IMR-90 (cell line): ENCODE results near the gene THPO. TPM values are rescaled to one million over a fixed set of nuclear protein-coding genes. Genes with fewer than 3 reads are reported as not detected.

ENCODE experiments used
- ATAC-seq: fragments of 200-7000 bp; cut with Tn5 transposase; 2 replicates; pipeline ENCODE4 v1.9.1; 2020; ENCODE audit warnings: low read depth, mild to moderate bottlenecking, moderate library complexity
- BruUV-seq: library from RNA; stranded (reverse); fragments of 400-500 nt; replicated peaks from 2 replicates; lab custom pipeline; 2021; lab: Mats Ljungman, UMichigan
- CTCF ChIA-PET: fragments of 300-600 bp; formaldehyde crosslinking; extraction: SDS; loops from one replicate; lab custom pipeline; 2021; ENCODE audit warnings: antibody characterized with exemption; lab: Yijun Ruan, JAX
- POLR2A ChIA-PET: fragments of 300-600 bp; sonication (Branson Sonifier 250); formaldehyde crosslinking; loops from one replicate; lab custom pipeline; 2022; ENCODE audit warnings: antibody characterized with exemption; ENCODE audit not compliant: unreplicated experiment; lab: Charles Lee
- DNase-seq: peaks from one replicate; pipeline ENCODE4 v3.0.0; 2013
- H2AFZ ChIP-seq: replicated peaks from 2 replicates; pipeline ENCODE3; 2013; ENCODE audit warnings: low read length, mild to moderate bottlenecking; ENCODE audit not compliant: poor library complexity
- H2AK5ac ChIP-seq: 2 replicates; pipeline ENCODE4 v1.6.1; 2013; ENCODE audit warnings: low read depth, low read length, inconsistent platforms
- H2AK9ac ChIP-seq: replicated peaks from 2 replicates; pipeline ENCODE3; 2013; ENCODE audit warnings: mild to moderate bottlenecking, low read depth, low read length, moderate library complexity; ENCODE audit not compliant: poor library complexity
- H2BK120ac ChIP-seq: 2 replicates; pipeline ENCODE4 v1.6.1; 2013; ENCODE audit warnings: low read depth, low read length, inconsistent platforms
- H2BK15ac ChIP-seq: 3 replicates; pipeline ENCODE4 v1.6.1; 2013; ENCODE audit warnings: low read depth, low read length, inconsistent platforms
- H2BK20ac ChIP-seq: 2 replicates; pipeline ENCODE4 v1.6.1; 2013; ENCODE audit warnings: low read depth, mild to moderate bottlenecking, inconsistent platforms, low read length, moderate library complexity
- H2BK5ac ChIP-seq: 2 replicates; pipeline ENCODE4 v1.6.1; 2013; ENCODE audit warnings: mild to moderate bottlenecking, low read depth, low read length, inconsistent platforms; ENCODE audit not compliant: poor library complexity, severe bottlenecking
- H3K14ac ChIP-seq: replicated peaks from 2 replicates; pipeline ENCODE4 v1.6.1; 2013; ENCODE audit warnings: low read depth, low read length, inconsistent platforms
- H3K18ac ChIP-seq: 2 replicates; pipeline ENCODE4 v1.6.1; 2013; ENCODE audit warnings: low read depth, low read length, control low read depth
- H3K23ac ChIP-seq: 2 replicates; pipeline ENCODE4 v1.6.1; 2013; ENCODE audit warnings: low read depth, low read length, inconsistent platforms
- H3K27ac ChIP-seq: 2 replicates; pipeline ENCODE4 v1.5.1; 2013; ENCODE audit warnings: mild to moderate bottlenecking, control low read depth, low read length; ENCODE audit not compliant: insufficient read depth
- H3K27me3 ChIP-seq: 2 replicates; pipeline ENCODE4 v1.6.1; 2013; ENCODE audit warnings: low read length; ENCODE audit not compliant: control insufficient read depth, insufficient read depth
- H3K36me3 ChIP-seq: 2 replicates; pipeline ENCODE4 v1.6.1; 2013; ENCODE audit warnings: low read length, mixed read lengths; ENCODE audit not compliant: control insufficient read depth, insufficient read depth
- H3K4ac ChIP-seq: 2 replicates; pipeline ENCODE4 v1.6.1; 2013; ENCODE audit warnings: low read depth, low read length, inconsistent platforms
- H3K4me1 ChIP-seq: 2 replicates; pipeline ENCODE4 v1.6.1; 2013; ENCODE audit warnings: low read length, mixed read lengths; ENCODE audit not compliant: control insufficient read depth, insufficient read depth
- H3K4me2 ChIP-seq: 2 replicates; pipeline ENCODE4 v1.6.1; 2013; ENCODE audit warnings: low read depth, mild to moderate bottlenecking, control low read depth, low read length, moderate library complexity
- H3K4me3 ChIP-seq: 2 replicates; pipeline ENCODE4 v1.5.1; 2013; ENCODE audit warnings: low read depth, mild to moderate bottlenecking, control low read depth, low read length, moderate library complexity; ENCODE audit not compliant: insufficient read depth
- H3K56ac ChIP-seq: 2 replicates; pipeline ENCODE4 v1.6.1; 2013; ENCODE audit warnings: low read length, inconsistent platforms; ENCODE audit not compliant: insufficient read depth; ENCODE audit errors: extremely low read depth
- H3K79me1 ChIP-seq, 2 experiments: 2 replicates each; pipeline ENCODE4 v1.6.1; 2013; ENCODE audit warnings: low read length in 2 of 2, inconsistent platforms in 1 of 2, low read depth in 1 of 2
- H3K9ac ChIP-seq: 2 replicates; pipeline ENCODE4 v1.6.1; 2013; ENCODE audit warnings: low read depth, low read length, control low read depth
- H3K9me1 ChIP-seq: 2 replicates; pipeline ENCODE4 v1.6.1; 2013; ENCODE audit warnings: low read length, inconsistent platforms; ENCODE audit not compliant: insufficient read depth
- H3K9me3 ChIP-seq: 2 replicates; pipeline ENCODE4 v1.6.1; 2013; ENCODE audit warnings: low read length; ENCODE audit not compliant: control insufficient read depth, insufficient read depth
- H4K20me1 ChIP-seq: 2 replicates; pipeline ENCODE4 v1.6.1; 2013; ENCODE audit warnings: low read length, inconsistent platforms; ENCODE audit not compliant: insufficient read depth
- H4K5ac ChIP-seq: 2 replicates; pipeline ENCODE4 v1.6.1; 2013; ENCODE audit warnings: mild to moderate bottlenecking, low read depth, low read length, control low read depth
- H4K8ac ChIP-seq, 2 experiments: 2 replicates each; pipeline ENCODE4 v1.6.1; 2013; ENCODE audit warnings: low read depth in 2 of 2, low read length in 2 of 2, control low read depth in 1 of 2, inconsistent platforms in 1 of 2
- H4K91ac ChIP-seq: 2 replicates; pipeline ENCODE4 v1.6.1; 2013; ENCODE audit warnings: low read depth, low read length, inconsistent platforms; ENCODE audit not compliant: insufficient read depth
- BHLHE40 ChIP-seq: fragments of 150-350 bp; IDR thresholded peaks from 2 replicates; pipeline ENCODE4 v1.6.1; 2016; ENCODE audit warnings: mild to moderate bottlenecking, low read depth, low read length
- CEBPB ChIP-seq: IDR thresholded peaks from 2 replicates; pipeline ENCODE4 v1.6.1; 2012; ENCODE audit warnings: low read depth, low read length, improper control_type of control experiment
- CHD1 ChIP-seq: IDR thresholded peaks from 2 replicates; pipeline ENCODE4 v1.6.1; 2012; ENCODE audit warnings: low read depth, low read length, improper control_type of control experiment
- FOS ChIP-seq: fragments of 150-350 bp; IDR thresholded peaks from 2 replicates; pipeline ENCODE4 v1.6.1; 2016; ENCODE audit warnings: low read depth, low read length
- MAFK ChIP-seq: IDR thresholded peaks from 2 replicates; pipeline ENCODE4 v1.6.1; 2012; ENCODE audit warnings: low read depth, low read length, improper control_type of control experiment
- MAZ ChIP-seq: IDR thresholded peaks from 2 replicates; pipeline ENCODE4 v1.6.1; 2012; ENCODE audit warnings: low read depth, mild to moderate bottlenecking, low read length, improper control_type of control experiment, moderate library complexity, borderline replicate concordance
- MXI1 ChIP-seq: IDR thresholded peaks from 2 replicates; pipeline ENCODE4 v1.6.1; 2012; ENCODE audit warnings: low read depth, mild to moderate bottlenecking, low read length, moderate library complexity, borderline replicate concordance
- NFE2L2 ChIP-seq: fragments of 150-350 bp; IDR thresholded peaks from 2 replicates; pipeline ENCODE4 v1.6.1; 2016; ENCODE audit warnings: low read depth, mild to moderate bottlenecking, low read length
- RAD21 ChIP-seq: IDR thresholded peaks from 2 replicates; pipeline ENCODE4 v1.6.1; 2012; ENCODE audit warnings: low read length, improper control_type of control experiment
- RCOR1 ChIP-seq: IDR thresholded peaks from 2 replicates; pipeline ENCODE4 v1.6.1; 2012; ENCODE audit warnings: mild to moderate bottlenecking, low read length, improper control_type of control experiment; ENCODE audit not compliant: insufficient replicate concordance
- RFX5 ChIP-seq: IDR thresholded peaks from 2 replicates; pipeline ENCODE4 v1.8.0; 2012; ENCODE audit warnings: low read depth, mild to moderate bottlenecking, low read length, moderate library complexity
- WGBS, 2 experiments: methylation state at CpG; one replicate each; pipeline versions ENCODE4 v1.1.5 to v1.1.7; 2013; ENCODE audit warnings: missing lambda C conversion rate in 2 of 2; ENCODE audit not compliant: insufficient read length in 1 of 2; ENCODE audit errors: extremely low coverage in 2 of 2; 5-methylcytosine and 5-hydroxymethylcytosine counted together
- dilution Hi-C: fragments of 300-500 bp; cut with HindIII; formaldehyde crosslinking; loops from one replicate; pipeline ENCODE4 v1.14.3; 2018; ENCODE audit warnings: low sequenced_read_pairs; ENCODE audit not compliant: unreplicated experiment
- in situ Hi-C: fragments of 300-500 bp; cut with MboI; formaldehyde crosslinking; loops from 3 replicates; pipeline ENCODE4 v1.14.3; 2019; ENCODE audit warnings: low sequenced_read_pairs, inconsistent platforms, mixed read lengths
- intact Hi-C: fragments of 100-400 bp; cut with micrococcal nuclease; formaldehyde crosslinking; loops from 2 replicates; pipeline ENCODE4 v1.10.0; 2022
- polyA plus RNA-seq, 3 experiments: library from polyadenylated mRNA; depleted of rRNA; stranded (reverse); fragments of >200 nt; gene quantifications; 2 replicates each; pipeline ENCODE4 v1.2.3, GENCODE V29; 2012; ENCODE audit warnings: low replicate concordance in 1 of 3
- total RNA-seq: library from RNA; depleted of rRNA; stranded (reverse); fragments of >200 nt; gene quantifications from 2 replicates; pipeline ENCODE4 v1.2.3, GENCODE V29; 2012
- TF ChIP-seq, protein P1 (sequence below): fragments of 150-350 bp; IDR thresholded peaks from 2 replicates; pipeline ENCODE4 v1.6.1; 2017; ENCODE audit warnings: mild to moderate bottlenecking, antibody characterized with exemption, low read length, low read depth
- TF ChIP-seq, protein P2 (sequence below): conservative IDR thresholded peaks from 2 replicates; pipeline ENCODE4 v1.5.1; 2012; ENCODE audit warnings: mild to moderate bottlenecking, low read depth, low read length, improper control_type of control experiment
- TF ChIP-seq, protein P3 (sequence below): fragments of 150-350 bp; IDR thresholded peaks from 2 replicates; pipeline ENCODE4 v1.6.1; 2016; ENCODE audit warnings: low read depth, mild to moderate bottlenecking, low read length, moderate library complexity, borderline replicate concordance

Gene THPO
- total and polyA plus RNA-seq, 2 of the 4 experiments (the other 2 are of a cell fraction): not detected

DNA sequence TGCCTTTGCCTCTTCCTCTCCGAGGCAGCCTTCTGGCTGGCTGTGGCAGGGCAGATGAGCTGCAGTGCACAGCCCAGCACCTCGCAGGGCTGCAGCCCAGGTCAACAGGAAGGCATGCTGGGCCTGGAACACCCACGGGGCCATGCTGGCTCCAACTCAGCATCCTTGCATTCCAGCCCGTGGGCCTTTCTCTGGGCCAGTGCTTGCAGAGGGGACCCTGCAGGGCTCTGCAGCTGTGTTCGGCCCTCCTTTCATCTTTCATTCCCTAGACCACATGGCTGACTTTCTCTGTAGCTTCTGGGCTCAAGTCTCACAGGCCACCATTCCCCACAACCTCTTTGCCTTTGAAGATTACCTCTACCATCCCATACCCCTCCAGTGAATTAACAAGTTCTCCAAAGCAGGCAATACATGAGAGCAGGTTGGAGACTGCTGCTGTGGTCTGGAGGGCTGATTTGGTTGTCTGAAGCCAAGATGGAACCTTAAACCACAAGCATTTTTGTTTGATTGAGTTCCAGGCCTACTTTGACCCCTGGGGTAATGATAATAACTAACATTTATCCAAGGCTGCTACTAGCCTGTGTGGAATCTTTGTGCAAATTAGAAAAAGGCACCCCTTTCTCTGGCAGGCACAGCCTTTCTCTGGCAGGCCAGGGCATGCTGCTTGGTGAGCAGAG lies 34.7 kb downstream of the THPO start:
- H3K9me1 ChIP-seq: peaks cover 16% of the 10 kb centered on the region
- no peak overlapping the region for H3K4me3 ChIP-seq
- ATAC-seq (peak; percentile 13), DNase-seq (peak; percentile 42)
- no peak overlapping the region for H3K9ac ChIP-seq
- dilution Hi-C loops: no loop called here
- intact Hi-C loops: loop anchor here (10.0 kb wide), 1 partner anchor 1431 kb away; no protein-coding TSS in a partner anchor
- POLR2A ChIA-PET: no interaction called here
- no peak overlapping the region for H2BK15ac ChIP-seq
- H4K20me1 ChIP-seq: peaks cover 10% of the 10 kb centered on the region; the same call in 1 of the 2 replicates
- peaks cover 27% of the 10 kb centered on the region for H3K4me1 ChIP-seq
- WGBS, 2 experiments: no CpG with 5 or more reads among the region's 5 CpGs
- H3K27me3 ChIP-seq: no peaks in the 10 kb centered on the region
- H3K18ac ChIP-seq: no peak overlapping the region
- H3K79me1 ChIP-seq: peaks cover 13 to 45% of the 10 kb centered on the region in 2 experiments; a peak in 3 of 4 replicates
- in situ Hi-C loops: no loop called here
- no peak overlapping the region for H4K91ac ChIP-seq
- no peak overlapping the region for H3K27ac ChIP-seq
- no peak overlapping the region for H2AFZ ChIP-seq
- no peak overlapping the region for H2BK20ac ChIP-seq
- no peak overlapping the region for H3K56ac ChIP-seq
- no peak for TF ChIP-seq RAD21
- TF ChIP-seq, protein P1, sequence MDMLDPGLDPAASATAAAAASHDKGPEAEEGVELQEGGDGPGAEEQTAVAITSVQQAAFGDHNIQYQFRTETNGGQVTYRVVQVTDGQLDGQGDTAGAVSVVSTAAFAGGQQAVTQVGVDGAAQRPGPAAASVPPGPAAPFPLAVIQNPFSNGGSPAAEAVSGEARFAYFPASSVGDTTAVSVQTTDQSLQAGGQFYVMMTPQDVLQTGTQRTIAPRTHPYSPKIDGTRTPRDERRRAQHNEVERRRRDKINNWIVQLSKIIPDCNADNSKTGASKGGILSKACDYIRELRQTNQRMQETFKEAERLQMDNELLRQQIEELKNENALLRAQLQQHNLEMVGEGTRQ: no peak
- no peak for TF ChIP-seq RCOR1
- TF ChIP-seq FOS: no peak
- TF ChIP-seq RFX5: no peak
- TF ChIP-seq, protein P2, sequence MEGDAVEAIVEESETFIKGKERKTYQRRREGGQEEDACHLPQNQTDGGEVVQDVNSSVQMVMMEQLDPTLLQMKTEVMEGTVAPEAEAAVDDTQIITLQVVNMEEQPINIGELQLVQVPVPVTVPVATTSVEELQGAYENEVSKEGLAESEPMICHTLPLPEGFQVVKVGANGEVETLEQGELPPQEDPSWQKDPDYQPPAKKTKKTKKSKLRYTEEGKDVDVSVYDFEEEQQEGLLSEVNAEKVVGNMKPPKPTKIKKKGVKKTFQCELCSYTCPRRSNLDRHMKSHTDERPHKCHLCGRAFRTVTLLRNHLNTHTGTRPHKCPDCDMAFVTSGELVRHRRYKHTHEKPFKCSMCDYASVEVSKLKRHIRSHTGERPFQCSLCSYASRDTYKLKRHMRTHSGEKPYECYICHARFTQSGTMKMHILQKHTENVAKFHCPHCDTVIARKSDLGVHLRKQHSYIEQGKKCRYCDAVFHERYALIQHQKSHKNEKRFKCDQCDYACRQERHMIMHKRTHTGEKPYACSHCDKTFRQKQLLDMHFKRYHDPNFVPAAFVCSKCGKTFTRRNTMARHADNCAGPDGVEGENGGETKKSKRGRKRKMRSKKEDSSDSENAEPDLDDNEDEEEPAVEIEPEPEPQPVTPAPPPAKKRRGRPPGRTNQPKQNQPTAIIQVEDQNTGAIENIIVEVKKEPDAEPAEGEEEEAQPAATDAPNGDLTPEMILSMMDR: no peak
- TF ChIP-seq MAZ: no peak
- TF ChIP-seq, protein P3, sequence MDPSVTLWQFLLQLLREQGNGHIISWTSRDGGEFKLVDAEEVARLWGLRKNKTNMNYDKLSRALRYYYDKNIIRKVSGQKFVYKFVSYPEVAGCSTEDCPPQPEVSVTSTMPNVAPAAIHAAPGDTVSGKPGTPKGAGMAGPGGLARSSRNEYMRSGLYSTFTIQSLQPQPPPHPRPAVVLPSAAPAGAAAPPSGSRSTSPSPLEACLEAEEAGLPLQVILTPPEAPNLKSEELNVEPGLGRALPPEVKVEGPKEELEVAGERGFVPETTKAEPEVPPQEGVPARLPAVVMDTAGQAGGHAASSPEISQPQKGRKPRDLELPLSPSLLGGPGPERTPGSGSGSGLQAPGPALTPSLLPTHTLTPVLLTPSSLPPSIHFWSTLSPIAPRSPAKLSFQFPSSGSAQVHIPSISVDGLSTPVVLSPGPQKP: no peak
- no peak for TF ChIP-seq NFE2L2
- TF ChIP-seq MAFK: no peak
- no peak for TF ChIP-seq BHLHE40
- no peak for TF ChIP-seq CHD1
- no peak for TF ChIP-seq MXI1
- no peak for TF ChIP-seq CEBPB
- no peaks in the 10 kb centered on the region for H3K9me3 ChIP-seq
- no peak overlapping the region for H3K14ac ChIP-seq
- no TSS peak for BruUV-seq
- no peak overlapping the region for H4K8ac ChIP-seq
- H3K23ac ChIP-seq: no peak overlapping the region
- H3K4me2 ChIP-seq: no peak overlapping the region
- H2AK5ac ChIP-seq: no peak overlapping the region
- H2AK9ac ChIP-seq: no peak overlapping the region
- CTCF ChIA-PET: no interaction called here
- no peak overlapping the region for H4K5ac ChIP-seq
- peaks cover 24% of the 10 kb centered on the region for H3K36me3 ChIP-seq
- no peak overlapping the region for H3K4ac ChIP-seq
- H2BK120ac ChIP-seq: no peak overlapping the region
- no peak overlapping the region for H2BK5ac ChIP-seq
